A673 (cell line): ENCODE data around the gene SLC16A6.

Experiments used
- EZH2 ChIP-seq: fragments of 200-600 bp; sonication (generic); IDR thresholded peaks from 2 replicates; pipeline ENCODE4 v1.6.1; 2017; ENCODE audit warnings: borderline replicate concordance, low read depth, mild to moderate bottlenecking, mixed read lengths, antibody characterized with exemption, low read length; ENCODE audit not compliant: poor library complexity, severe bottlenecking
- TF ChIP-seq, protein P1 (sequence below): fragments of 300-800, 200-600 bp; sonication (generic); conservative IDR thresholded peaks from 2 replicates; pipeline ENCODE4 v1.5.1; 2017; ENCODE audit warnings: low read depth, mild to moderate bottlenecking, antibody characterized with exemption, low read length, moderate library complexity, mixed read lengths

DNA sequence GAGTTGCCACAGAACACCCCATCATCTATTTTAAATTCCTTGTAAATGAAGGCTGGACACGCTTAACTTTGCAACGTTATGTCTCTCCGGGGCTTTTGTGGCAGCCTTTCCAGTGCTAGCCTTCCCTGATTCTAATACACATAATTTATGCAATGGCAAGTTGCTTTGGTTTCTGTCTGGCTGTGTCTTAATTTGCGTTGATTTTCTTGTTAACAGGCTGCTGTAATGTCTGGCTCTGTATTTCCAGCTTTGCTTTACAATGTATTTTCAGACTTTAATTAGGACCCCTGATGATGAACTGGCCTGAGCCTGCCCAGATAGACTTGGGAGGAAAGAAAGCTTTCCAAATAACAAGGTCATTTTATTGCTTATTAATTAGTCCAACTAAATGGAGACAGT lies 30.6 kb upstream of the SLC16A6 start:
- TF ChIP-seq EZH2: no peak
- TF ChIP-seq, protein P1, sequence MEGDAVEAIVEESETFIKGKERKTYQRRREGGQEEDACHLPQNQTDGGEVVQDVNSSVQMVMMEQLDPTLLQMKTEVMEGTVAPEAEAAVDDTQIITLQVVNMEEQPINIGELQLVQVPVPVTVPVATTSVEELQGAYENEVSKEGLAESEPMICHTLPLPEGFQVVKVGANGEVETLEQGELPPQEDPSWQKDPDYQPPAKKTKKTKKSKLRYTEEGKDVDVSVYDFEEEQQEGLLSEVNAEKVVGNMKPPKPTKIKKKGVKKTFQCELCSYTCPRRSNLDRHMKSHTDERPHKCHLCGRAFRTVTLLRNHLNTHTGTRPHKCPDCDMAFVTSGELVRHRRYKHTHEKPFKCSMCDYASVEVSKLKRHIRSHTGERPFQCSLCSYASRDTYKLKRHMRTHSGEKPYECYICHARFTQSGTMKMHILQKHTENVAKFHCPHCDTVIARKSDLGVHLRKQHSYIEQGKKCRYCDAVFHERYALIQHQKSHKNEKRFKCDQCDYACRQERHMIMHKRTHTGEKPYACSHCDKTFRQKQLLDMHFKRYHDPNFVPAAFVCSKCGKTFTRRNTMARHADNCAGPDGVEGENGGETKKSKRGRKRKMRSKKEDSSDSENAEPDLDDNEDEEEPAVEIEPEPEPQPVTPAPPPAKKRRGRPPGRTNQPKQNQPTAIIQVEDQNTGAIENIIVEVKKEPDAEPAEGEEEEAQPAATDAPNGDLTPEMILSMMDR: no peak
